Measurements from ENCODE around the gene PIH1D2.

- TF ChIP-seq CTCF (IDR thresholded peaks at IDR 0.05 in 8 of 11, conservative IDR thresholded peaks at IDR 0.05 in 3 of 11) (no peak), POLR2AphosphoS5 (IDR thresholded peaks at IDR 0.05) (no peak)
Measured at GRCh38 chr11:112025707-112026106, 48.1 kb downstream of the PIH1D2 start.

Measured in spleen (tissue), 7 donors.